HCT116 (cell line): Measurements from ENCODE around the gene TBX4. TPM values are rescaled to one million over a fixed set of nuclear protein-coding genes. Genes with fewer than 3 reads are reported as not detected.

Experiments
- ATAC-seq: fragments of 200-7000 bp; cut with Tn5 transposase; 2 replicates; pipeline ENCODE4 v1.9.1; 2020; ENCODE audit warnings: mild to moderate bottlenecking, moderate library complexity
- BruUV-seq: library from RNA; stranded (reverse); fragments of 400-500 nt; replicated peaks from 2 replicates; lab custom pipeline; 2021; lab: Mats Ljungman, UMichigan
- CTCF ChIA-PET: fragments of 300-600 bp; sonication (Branson Sonifier 250); formaldehyde crosslinking; loops from one replicate; lab custom pipeline; 2021; ENCODE audit warnings: antibody characterized with exemption; lab: Charles Lee
- POLR2A ChIA-PET: fragments of 300-600, 350-600 bp; sonication (Branson Sonifier 250); formaldehyde crosslinking; loops from one replicate; lab custom pipeline; 2021; ENCODE audit warnings: antibody characterized with exemption; lab: Charles Lee
- RAD21 ChIA-PET, 2 experiments: fragments of 300-600 bp; sonication (Branson Sonifier 250); formaldehyde crosslinking; loops; one replicate each; lab custom pipeline; 2023; ENCODE audit warnings: low total read pairs in 2 of 2; ENCODE audit not compliant: uncharacterized antibody in 2 of 2, unreplicated experiment in 2 of 2, low non-redundant PET in 1 of 2; lab: Charles Lee
- DNase-seq: peaks from one replicate; pipeline ENCODE4 v3.0.0-alpha.2; 2010; ENCODE audit warnings: low read depth, low spot score
- H2AFZ ChIP-seq: fragments of 200-600 bp; shearing (Covaris generic), sonication (generic); 2 replicates; pipeline ENCODE4 v1.6.1; 2017; ENCODE audit warnings: low read depth, mixed run types, mixed read lengths, antibody characterized with exemption, low read length; ENCODE audit not compliant: poor library complexity, severe bottlenecking
- H3K27ac ChIP-seq: 2 replicates; pipeline ENCODE4 v1.5.1; 2012; ENCODE audit warnings: low read depth, low read length
- H3K27me3 ChIP-seq: fragments of 200-600 bp; sonication (generic); 2 replicates; pipeline ENCODE4 v1.6.1; 2016; ENCODE audit warnings: mixed run types, low read length, mixed read lengths; ENCODE audit not compliant: insufficient read depth
- H3K36me3 ChIP-seq, 2 experiments: fragments of 200-500 bp in 1 of 2; fragments of 200-600 bp in 1 of 2; sonication (Bioruptor generic) in 1 of 2; sonication (generic) in 1 of 2; 2 replicates each; pipeline versions ENCODE4 v1.5.1 to v1.6.1; 2014 to 2016; ENCODE audit warnings: low read length in 2 of 2, inconsistent platforms in 1 of 2, mixed read lengths in 1 of 2, mixed run types in 1 of 2; ENCODE audit not compliant: insufficient read depth in 2 of 2, control insufficient read depth in 1 of 2
- H3K4me1 ChIP-seq, 2 experiments: fragments of 200-600 bp in 1 of 2; sonication (generic) in 1 of 2; 2 replicates each; pipeline versions ENCODE4 v1.5.1 to v1.6.1; 2012 to 2017; ENCODE audit warnings: low read length in 2 of 2, inconsistent platforms in 1 of 2, mild to moderate bottlenecking in 1 of 2, mixed read lengths in 1 of 2, mixed run types in 1 of 2, moderate library complexity in 1 of 2; ENCODE audit not compliant: insufficient read depth in 2 of 2, control insufficient read depth in 1 of 2
- H3K4me2 ChIP-seq: fragments of 200-600 bp; sonication (generic); 2 replicates; pipeline ENCODE4 v1.6.1; 2017; ENCODE audit warnings: mixed run types, low read length, mixed read lengths
- H3K4me3 ChIP-seq, 2 experiments: fragments of 200-600 bp in 1 of 2; sonication (generic) in 1 of 2; replicated peaks in 1 of 2; 2 replicates each; pipeline ENCODE4 v1.5.1; 2011 to 2016; ENCODE audit warnings: low read length in 2 of 2, control low read depth in 1 of 2, low read depth in 1 of 2, mild to moderate bottlenecking in 1 of 2, mixed read lengths in 1 of 2, mixed run types in 1 of 2
- H3K79me2 ChIP-seq: fragments of 200-600 bp; sonication (generic); 2 replicates; pipeline ENCODE4 v1.6.1; 2017; ENCODE audit warnings: mild to moderate bottlenecking, mixed run types, low read length, moderate library complexity, mixed read lengths; ENCODE audit not compliant: insufficient read depth
- H3K9ac ChIP-seq: fragments of 200-600 bp; sonication (generic); 2 replicates; pipeline ENCODE4 v1.6.1; 2016; ENCODE audit warnings: low read length, mixed read lengths
- H3K9me2 ChIP-seq: fragments of 200-600 bp; sonication (generic), shearing (Covaris generic); 2 replicates; pipeline ENCODE4 v1.6.1; 2017; ENCODE audit warnings: mixed run types, mild to moderate bottlenecking, moderate library complexity; ENCODE audit not compliant: insufficient read depth
- H3K9me3 ChIP-seq, 2 experiments: fragments of 200-500 bp in 1 of 2; fragments of 200-600 bp in 1 of 2; sonication (Bioruptor generic) in 1 of 2; sonication (generic) in 1 of 2; 2 replicates each; pipeline ENCODE4 v1.6.1; 2014 to 2017; ENCODE audit warnings: low read length in 2 of 2, mixed read lengths in 2 of 2, inconsistent platforms in 1 of 2, low read depth in 1 of 2, mild to moderate bottlenecking in 1 of 2, mixed run types in 1 of 2, moderate library complexity in 1 of 2; ENCODE audit not compliant: control insufficient read depth in 1 of 2, insufficient read depth in 1 of 2
- H4K20me1 ChIP-seq: fragments of 200-600 bp; sonication (generic), shearing (Covaris generic); 2 replicates; pipeline ENCODE4 v1.6.1; 2017; ENCODE audit warnings: mixed run types, mild to moderate bottlenecking, moderate library complexity; ENCODE audit not compliant: insufficient read depth
- EGR1 ChIP-seq: IDR thresholded peaks from 2 replicates; pipeline ENCODE4 v1.6.1; 2012; ENCODE audit warnings: low read depth
- JUND ChIP-seq: IDR thresholded peaks from 2 replicates; pipeline ENCODE4 v1.6.1; 2012
- POLR2A ChIP-seq: IDR thresholded peaks from 2 replicates; pipeline ENCODE4 v1.7.0; 2011; ENCODE audit warnings: borderline replicate concordance; ENCODE audit not compliant: insufficient read depth, insufficient read length; ENCODE audit errors: extremely low read depth
- SP1 ChIP-seq: IDR thresholded peaks from 2 replicates; pipeline ENCODE4 v1.6.1; 2012; ENCODE audit warnings: low read depth
- SRF ChIP-seq: IDR thresholded peaks from 2 replicates; pipeline ENCODE4 v1.6.1; 2012; ENCODE audit warnings: low read depth
- TCF7L2 ChIP-seq: IDR thresholded peaks from 2 replicates; pipeline ENCODE4 v1.7.0; 2011; ENCODE audit warnings: borderline replicate concordance, inconsistent platforms; ENCODE audit not compliant: insufficient read depth, insufficient read length; ENCODE audit errors: extremely low read depth
- ZNF274 ChIP-seq: fragments of 200-500 bp; sonication (Bioruptor generic); IDR thresholded peaks from 2 replicates; pipeline ENCODE4 v1.6.1; 2014; ENCODE audit warnings: mild to moderate bottlenecking, low read depth, low read length, inconsistent platforms
- intact Hi-C: fragments of 100-400 bp; cut with micrococcal nuclease; formaldehyde crosslinking; loops from 2 replicates; pipeline ENCODE4 v1.10.0; 2022
- total RNA-seq: library from RNA; stranded (reverse); gene quantifications from one replicate; pipeline ENCODE4 v1.2.1, GENCODE V29; 2021; ENCODE audit not compliant: unreplicated experiment
- TF ChIP-seq, protein P1 (sequence below): IDR thresholded peaks from 2 replicates; pipeline ENCODE4 v1.6.1; 2012; ENCODE audit warnings: low read depth
- TF ChIP-seq, protein P2 (sequence below): IDR thresholded peaks from 2 replicates; pipeline ENCODE4 v1.6.1; 2011; ENCODE audit warnings: mild to moderate bottlenecking, low read length, moderate library complexity; ENCODE audit not compliant: insufficient replicate concordance; ENCODE audit errors: extremely low read depth
- TF ChIP-seq, protein P3 (sequence below), 3 experiments: fragments of 200-600 bp in 1 of 3; sonication (generic) in 1 of 3; IDR thresholded peaks in 2 of 3; conservative IDR thresholded peaks in 1 of 3; 2 replicates each; pipeline ENCODE4 v1.5.1; 2012 to 2017; ENCODE audit warnings: low read depth in 2 of 3, low read length in 2 of 3, antibody characterized with exemption in 1 of 3, borderline replicate concordance in 1 of 3, control low read depth in 1 of 3, mild to moderate bottlenecking in 1 of 3, mixed read lengths in 1 of 3, mixed run types in 1 of 3, moderate library complexity in 1 of 3; ENCODE audit not compliant: insufficient read depth in 1 of 3

The TBX4 gene
- total RNA-seq, 1 experiment from 2014 or later, result 0.27 TPM

- Histone ChIP-seq H3K4me2 (no peak overlapping the region), H3K27ac (no peak overlapping the region), H3K9ac (no peak overlapping the region), H3K9me2 (no peaks in the 10 kb centered on the region), H3K9me3 (no peaks in the 10 kb centered on the region), H3K36me3 (no peaks in the 10 kb centered on the region), H2AFZ (peak overlapping the region; percentile 10), H3K4me1 (peaks cover 31 to 32% of the 10 kb centered on the region in 2 experiments), H3K27me3 (no peaks in the 10 kb centered on the region), H3K79me2 (no peaks in the 10 kb centered on the region), H4K20me1 (no peaks in the 10 kb centered on the region), H3K4me3 (no peak overlapping the region)
- BruUV-seq, result no TSS peak
- ChIA-PET POLR2A (interaction anchor here (1.1 kb wide), 1 partner anchor 154 kb away, joined by 3 read pairs; no protein-coding TSS in a partner anchor), CTCF (interaction anchor here (1.4 to 2.3 kb wide), 5 partner anchors 9 to 689 kb away, joined by 3 to 9 read pairs (median 5); no protein-coding TSS in a partner anchor), RAD21 (no interaction called here)
- DNase-seq, result no peak
- no peak for ATAC-seq
- TF ChIP-seq, protein P1, sequence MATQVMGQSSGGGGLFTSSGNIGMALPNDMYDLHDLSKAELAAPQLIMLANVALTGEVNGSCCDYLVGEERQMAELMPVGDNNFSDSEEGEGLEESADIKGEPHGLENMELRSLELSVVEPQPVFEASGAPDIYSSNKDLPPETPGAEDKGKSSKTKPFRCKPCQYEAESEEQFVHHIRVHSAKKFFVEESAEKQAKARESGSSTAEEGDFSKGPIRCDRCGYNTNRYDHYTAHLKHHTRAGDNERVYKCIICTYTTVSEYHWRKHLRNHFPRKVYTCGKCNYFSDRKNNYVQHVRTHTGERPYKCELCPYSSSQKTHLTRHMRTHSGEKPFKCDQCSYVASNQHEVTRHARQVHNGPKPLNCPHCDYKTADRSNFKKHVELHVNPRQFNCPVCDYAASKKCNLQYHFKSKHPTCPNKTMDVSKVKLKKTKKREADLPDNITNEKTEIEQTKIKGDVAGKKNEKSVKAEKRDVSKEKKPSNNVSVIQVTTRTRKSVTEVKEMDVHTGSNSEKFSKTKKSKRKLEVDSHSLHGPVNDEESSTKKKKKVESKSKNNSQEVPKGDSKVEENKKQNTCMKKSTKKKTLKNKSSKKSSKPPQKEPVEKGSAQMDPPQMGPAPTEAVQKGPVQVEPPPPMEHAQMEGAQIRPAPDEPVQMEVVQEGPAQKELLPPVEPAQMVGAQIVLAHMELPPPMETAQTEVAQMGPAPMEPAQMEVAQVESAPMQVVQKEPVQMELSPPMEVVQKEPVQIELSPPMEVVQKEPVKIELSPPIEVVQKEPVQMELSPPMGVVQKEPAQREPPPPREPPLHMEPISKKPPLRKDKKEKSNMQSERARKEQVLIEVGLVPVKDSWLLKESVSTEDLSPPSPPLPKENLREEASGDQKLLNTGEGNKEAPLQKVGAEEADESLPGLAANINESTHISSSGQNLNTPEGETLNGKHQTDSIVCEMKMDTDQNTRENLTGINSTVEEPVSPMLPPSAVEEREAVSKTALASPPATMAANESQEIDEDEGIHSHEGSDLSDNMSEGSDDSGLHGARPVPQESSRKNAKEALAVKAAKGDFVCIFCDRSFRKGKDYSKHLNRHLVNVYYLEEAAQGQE, result no peak
- TF ChIP-seq POLR2A, result no peak
- no peak for TF ChIP-seq SRF
- TF ChIP-seq, protein P2, sequence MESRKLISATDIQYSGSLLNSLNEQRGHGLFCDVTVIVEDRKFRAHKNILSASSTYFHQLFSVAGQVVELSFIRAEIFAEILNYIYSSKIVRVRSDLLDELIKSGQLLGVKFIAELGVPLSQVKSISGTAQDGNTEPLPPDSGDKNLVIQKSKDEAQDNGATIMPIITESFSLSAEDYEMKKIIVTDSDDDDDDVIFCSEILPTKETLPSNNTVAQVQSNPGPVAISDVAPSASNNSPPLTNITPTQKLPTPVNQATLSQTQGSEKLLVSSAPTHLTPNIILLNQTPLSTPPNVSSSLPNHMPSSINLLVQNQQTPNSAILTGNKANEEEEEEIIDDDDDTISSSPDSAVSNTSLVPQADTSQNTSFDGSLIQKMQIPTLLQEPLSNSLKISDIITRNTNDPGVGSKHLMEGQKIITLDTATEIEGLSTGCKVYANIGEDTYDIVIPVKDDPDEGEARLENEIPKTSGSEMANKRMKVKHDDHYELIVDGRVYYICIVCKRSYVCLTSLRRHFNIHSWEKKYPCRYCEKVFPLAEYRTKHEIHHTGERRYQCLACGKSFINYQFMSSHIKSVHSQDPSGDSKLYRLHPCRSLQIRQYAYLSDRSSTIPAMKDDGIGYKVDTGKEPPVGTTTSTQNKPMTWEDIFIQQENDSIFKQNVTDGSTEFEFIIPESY, result no peak
- TF ChIP-seq EGR1, result no peak
- no peak for TF ChIP-seq JUND
- TF ChIP-seq SP1, result no peak
- no peak for TF ChIP-seq TCF7L2
- TF ChIP-seq, protein P3, sequence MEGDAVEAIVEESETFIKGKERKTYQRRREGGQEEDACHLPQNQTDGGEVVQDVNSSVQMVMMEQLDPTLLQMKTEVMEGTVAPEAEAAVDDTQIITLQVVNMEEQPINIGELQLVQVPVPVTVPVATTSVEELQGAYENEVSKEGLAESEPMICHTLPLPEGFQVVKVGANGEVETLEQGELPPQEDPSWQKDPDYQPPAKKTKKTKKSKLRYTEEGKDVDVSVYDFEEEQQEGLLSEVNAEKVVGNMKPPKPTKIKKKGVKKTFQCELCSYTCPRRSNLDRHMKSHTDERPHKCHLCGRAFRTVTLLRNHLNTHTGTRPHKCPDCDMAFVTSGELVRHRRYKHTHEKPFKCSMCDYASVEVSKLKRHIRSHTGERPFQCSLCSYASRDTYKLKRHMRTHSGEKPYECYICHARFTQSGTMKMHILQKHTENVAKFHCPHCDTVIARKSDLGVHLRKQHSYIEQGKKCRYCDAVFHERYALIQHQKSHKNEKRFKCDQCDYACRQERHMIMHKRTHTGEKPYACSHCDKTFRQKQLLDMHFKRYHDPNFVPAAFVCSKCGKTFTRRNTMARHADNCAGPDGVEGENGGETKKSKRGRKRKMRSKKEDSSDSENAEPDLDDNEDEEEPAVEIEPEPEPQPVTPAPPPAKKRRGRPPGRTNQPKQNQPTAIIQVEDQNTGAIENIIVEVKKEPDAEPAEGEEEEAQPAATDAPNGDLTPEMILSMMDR (IDR thresholded peaks at IDR 0.05 in 2 of 3, conservative IDR thresholded peaks at IDR 0.05 in 1 of 3; ENCODE audit: borderline replicate concordance in 1 of 3, insufficient read depth in 1 of 3, low read depth in 2 of 3, low read length in 2 of 3), result no peak
- TF ChIP-seq ZNF274, result no peak
- intact Hi-C loops, result no loop called here
Measured at GRCh38 chr17:61420745-61421398, 31.4 kb upstream of the TBX4 start.
